ENCODE measurements around the gene SLC6A17. TPM values are rescaled to one million over a fixed set of nuclear protein-coding genes. Genes with fewer than 3 reads are reported as not detected.

The SLC6A17 gene
- total RNA-seq, 1 experiment from 2014 or later, result 0.17 TPM

- Mint-ChIP-seq H3K27me3 (ENCODE audit: low read depth) (peaks cover 2% of the 10 kb centered on the region), H3K9me3 (no peaks in the 10 kb centered on the region), H3K4me3 (no peak overlapping the region), H3K27ac (peak overlapping the region; percentile 21 to 88 (median 56); a peak in 3 of 7 replicates), H3K4me1 (peaks cover 26 to 33% of the 10 kb centered on the region in 2 experiments), H3K36me3 (ENCODE audit: insufficient read depth in 1 of 3, low read depth in 3 of 3) (peaks cover 0 to 3% (median 0%) of the 10 kb centered on the region in 3 experiments; a peak in 2 of 7 replicates)
- no peak overlapping the region for H3K14ac ChIP-seq (ENCODE audit: insufficient read depth, low read length)
- no peaks in the 10 kb centered on the region for H4K20me1 ChIP-seq (ENCODE audit: control insufficient read depth, insufficient read depth, insufficient read length)
- H3K79me2 ChIP-seq (ENCODE audit: insufficient read depth, low read length), result no peaks in the 10 kb centered on the region
- H3K9ac ChIP-seq (ENCODE audit: extremely low read depth, insufficient read length, low read length), result no peak overlapping the region
- no peak overlapping the region for H4K91ac ChIP-seq (ENCODE audit: insufficient read length, low read depth, low read length)
- no peaks in the 10 kb centered on the region for H3K79me1 ChIP-seq (ENCODE audit: insufficient read depth, low read depth, low read length, poor library complexity, severe bottlenecking)
- no peak for DNase-seq
- peaks cover 7% of the 10 kb centered on the region for H3K9me3 ChIP-seq (ENCODE audit: control insufficient read depth, low read depth, low read length)
- H3K4me2 ChIP-seq (ENCODE audit: insufficient read depth, insufficient read length, low read length), result no peak overlapping the region
- no peak overlapping the region for H4K8ac ChIP-seq (replicated peaks; ENCODE audit: insufficient read length, low read depth, low read length)
- no peak overlapping the region for H2AK5ac ChIP-seq (ENCODE audit: insufficient read length, low read length)
- H3K23ac ChIP-seq (ENCODE audit: insufficient read length, low read depth, low read length), result no peak overlapping the region
- no peak overlapping the region for H2BK20ac ChIP-seq (ENCODE audit: low read depth, low read length, poor library complexity, severe bottlenecking)
- H3K4me1 ChIP-seq (ENCODE audit: insufficient read depth, low read length), result no peaks in the 10 kb centered on the region
- WGBS (ENCODE audit: extremely low coverage, insufficient read length, low lambda C conversion rate), result no CpG with 5 or more reads among the region's 13 CpGs
- H3K4ac ChIP-seq (ENCODE audit: low read depth, low read length), result no peak overlapping the region
- no peak overlapping the region for H3K27ac ChIP-seq (ENCODE audit: insufficient read length, low read depth, low read length)
- no peak overlapping the region for H2AFZ ChIP-seq (ENCODE audit: low read length)
- no peak overlapping the region for H3K18ac ChIP-seq (ENCODE audit: insufficient read length, low read depth, low read length)
- no peak overlapping the region for H3T11ph ChIP-seq (ENCODE audit: low read length)
- H3K56ac ChIP-seq (ENCODE audit: insufficient read length, low read depth, low read length), result no peak overlapping the region
- no peak overlapping the region for H2BK5ac ChIP-seq (ENCODE audit: insufficient read length, low read length)
- no peak overlapping the region for H4K5ac ChIP-seq (ENCODE audit: insufficient read length, low read depth, low read length)
- H2BK15ac ChIP-seq (ENCODE audit: low read depth, low read length), result no peak overlapping the region
- H2BK120ac ChIP-seq (ENCODE audit: low read depth, low read length, poor library complexity, severe bottlenecking), result no peak overlapping the region
- no peak overlapping the region for H2BK12ac ChIP-seq (ENCODE audit: insufficient read length, low read depth, low read length)
- no peaks in the 10 kb centered on the region for H3K23me2 ChIP-seq (ENCODE audit: insufficient read length, low read depth, low read length, poor library complexity, severe bottlenecking)
- H3K27me3 ChIP-seq (ENCODE audit: insufficient read depth, low read length), result no peaks in the 10 kb centered on the region
- TF ChIP-seq CTCF (conservative IDR thresholded peaks at IDR 0.05), result no peak
These were observed 85.0 kb downstream of the SLC6A17 start for GRCh38 chr1:110235181-110235833.

Measured in H9 (cell line).